Measurements from ENCODE around the gene TMEM200B. TPM values are rescaled to one million over a fixed set of nuclear protein-coding genes. Genes with fewer than 3 reads are reported as not detected.

Gene TMEM200B
- total RNA-seq, 1 experiment from 2014 or later, result 12.6 TPM

GRCh38 chr1:29136391-29136915, 12.8 kb upstream of the TMEM200B start:
- Histone ChIP-seq H2BK15ac (ENCODE audit: low read depth, low read length) (no peak overlapping the region), H3K79me1 (ENCODE audit: insufficient read depth, low read depth, low read length, poor library complexity, severe bottlenecking) (no peaks in the 10 kb centered on the region), H2BK20ac (ENCODE audit: low read depth, low read length, poor library complexity, severe bottlenecking) (no peak overlapping the region), H3K18ac (ENCODE audit: insufficient read length, low read depth, low read length) (no peak overlapping the region), H2BK12ac (ENCODE audit: insufficient read length, low read depth, low read length) (no peak overlapping the region), H3K14ac (ENCODE audit: insufficient read depth, low read length) (no peak overlapping the region), H3K27ac (ENCODE audit: insufficient read length, low read depth, low read length) (no peak overlapping the region), H2AFZ (ENCODE audit: low read length) (no peak overlapping the region), H3K23me2 (ENCODE audit: insufficient read length, low read depth, low read length, poor library complexity, severe bottlenecking) (no peaks in the 10 kb centered on the region), H3T11ph (ENCODE audit: low read length) (no peak overlapping the region), H3K79me2 (ENCODE audit: insufficient read depth, low read length) (no peaks in the 10 kb centered on the region), H4K20me1 (ENCODE audit: control insufficient read depth, insufficient read depth, insufficient read length) (no peaks in the 10 kb centered on the region), H4K8ac (replicated peaks; ENCODE audit: insufficient read length, low read depth, low read length) (no peak overlapping the region), H4K91ac (ENCODE audit: insufficient read length, low read depth, low read length) (no peak overlapping the region), H3K4me1 (ENCODE audit: insufficient read depth, low read length) (peaks cover 3% of the 10 kb centered on the region; the same call in 1 of the 2 replicates), H3K27me3 (ENCODE audit: insufficient read depth, low read length) (no peaks in the 10 kb centered on the region), H4K5ac (ENCODE audit: insufficient read length, low read depth, low read length) (no peak overlapping the region), H3K56ac (ENCODE audit: insufficient read length, low read depth, low read length) (no peak overlapping the region), H3K23ac (ENCODE audit: insufficient read length, low read depth, low read length) (no peak overlapping the region), H3K4me2 (ENCODE audit: insufficient read depth, insufficient read length, low read length) (no peak overlapping the region), H3K9ac (ENCODE audit: extremely low read depth, insufficient read length, low read length) (no peak overlapping the region), H3K4ac (ENCODE audit: low read depth, low read length) (no peak overlapping the region), H3K9me3 (ENCODE audit: control insufficient read depth, low read depth, low read length) (no peaks in the 10 kb centered on the region), H2BK5ac (ENCODE audit: insufficient read length, low read length) (no peak overlapping the region), H2BK120ac (ENCODE audit: low read depth, low read length, poor library complexity, severe bottlenecking) (no peak overlapping the region), H2AK5ac (ENCODE audit: insufficient read length, low read length) (no peak overlapping the region)
- TF ChIP-seq, protein P1, sequence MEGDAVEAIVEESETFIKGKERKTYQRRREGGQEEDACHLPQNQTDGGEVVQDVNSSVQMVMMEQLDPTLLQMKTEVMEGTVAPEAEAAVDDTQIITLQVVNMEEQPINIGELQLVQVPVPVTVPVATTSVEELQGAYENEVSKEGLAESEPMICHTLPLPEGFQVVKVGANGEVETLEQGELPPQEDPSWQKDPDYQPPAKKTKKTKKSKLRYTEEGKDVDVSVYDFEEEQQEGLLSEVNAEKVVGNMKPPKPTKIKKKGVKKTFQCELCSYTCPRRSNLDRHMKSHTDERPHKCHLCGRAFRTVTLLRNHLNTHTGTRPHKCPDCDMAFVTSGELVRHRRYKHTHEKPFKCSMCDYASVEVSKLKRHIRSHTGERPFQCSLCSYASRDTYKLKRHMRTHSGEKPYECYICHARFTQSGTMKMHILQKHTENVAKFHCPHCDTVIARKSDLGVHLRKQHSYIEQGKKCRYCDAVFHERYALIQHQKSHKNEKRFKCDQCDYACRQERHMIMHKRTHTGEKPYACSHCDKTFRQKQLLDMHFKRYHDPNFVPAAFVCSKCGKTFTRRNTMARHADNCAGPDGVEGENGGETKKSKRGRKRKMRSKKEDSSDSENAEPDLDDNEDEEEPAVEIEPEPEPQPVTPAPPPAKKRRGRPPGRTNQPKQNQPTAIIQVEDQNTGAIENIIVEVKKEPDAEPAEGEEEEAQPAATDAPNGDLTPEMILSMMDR (conservative IDR thresholded peaks at IDR 0.05), result no peak
- Mint-ChIP-seq H3K9me3 (peaks cover 0 to 6% of the 10 kb centered on the region in 2 experiments; a peak in 1 of 5 replicates), H3K4me1 (peaks cover 6 to 9% of the 10 kb centered on the region in 2 experiments; a peak in 3 of 4 replicates), H3K4me3 (no peak overlapping the region; a peak in 1 of 5 replicates), H3K36me3 (ENCODE audit: insufficient read depth in 1 of 3, low read depth in 3 of 3) (peaks cover 0 to 4% (median 0%) of the 10 kb centered on the region in 3 experiments; a peak in 2 of 7 replicates), H3K27ac (no peak overlapping the region; a peak in 1 of 7 replicates), H3K27me3 (ENCODE audit: low read depth) (peaks cover 2% of the 10 kb centered on the region; the same call in 1 of the 2 replicates)
- WGBS (ENCODE audit: extremely low coverage, insufficient read length, low lambda C conversion rate), result no CpG with 5 or more reads among the region's 14 CpGs
- no peak for DNase-seq
